ENCODE measurements around the gene DACT2. TPM values are rescaled to one million over a fixed set of nuclear protein-coding genes. Genes with fewer than 3 reads are reported as not detected.

DACT2 gene
- total RNA-seq, 1 experiment from 2014 or later, result 4.9 TPM

DNA sequence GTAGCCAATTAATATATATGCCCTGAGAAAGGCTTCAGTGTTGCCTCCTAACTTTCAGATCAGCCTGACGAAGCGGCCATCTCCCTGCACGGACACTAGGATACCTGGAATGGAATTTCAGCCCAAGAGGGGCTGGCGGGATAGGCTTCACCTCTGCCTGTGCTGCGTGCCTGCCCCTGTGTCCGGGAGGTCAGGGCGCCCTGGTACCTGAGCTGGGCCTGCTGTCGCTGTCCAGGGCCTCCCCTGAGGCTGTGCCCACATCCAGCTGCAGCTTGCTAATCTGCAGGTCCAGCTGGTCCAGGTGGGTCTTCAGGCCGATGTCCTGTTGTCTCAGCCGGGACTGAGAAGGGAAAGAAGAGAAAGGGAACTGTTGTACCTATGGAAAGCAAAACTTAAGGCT, 8.6 kb downstream of the DACT2 start:
- H3K27me3 Mint-ChIP-seq (ENCODE audit: low read depth), result peaks cover 4% of the 10 kb centered on the region; the same call in 1 of the 2 replicates
- ATAC-seq, result no peak
- H3K4me1 Mint-ChIP-seq, result peaks cover 39% of the 10 kb centered on the region
- H3K27ac Mint-ChIP-seq, result no peak overlapping the region
- ChIA-PET POLR2A (no interaction called here), CTCF (no interaction called here)
- no peak overlapping the region for H3K4me3 Mint-ChIP-seq
- H3K9me3 Mint-ChIP-seq, result no peaks in the 10 kb centered on the region
- H3K36me3 Mint-ChIP-seq, result no peaks in the 10 kb centered on the region
- TF ChIP-seq, protein P1, sequence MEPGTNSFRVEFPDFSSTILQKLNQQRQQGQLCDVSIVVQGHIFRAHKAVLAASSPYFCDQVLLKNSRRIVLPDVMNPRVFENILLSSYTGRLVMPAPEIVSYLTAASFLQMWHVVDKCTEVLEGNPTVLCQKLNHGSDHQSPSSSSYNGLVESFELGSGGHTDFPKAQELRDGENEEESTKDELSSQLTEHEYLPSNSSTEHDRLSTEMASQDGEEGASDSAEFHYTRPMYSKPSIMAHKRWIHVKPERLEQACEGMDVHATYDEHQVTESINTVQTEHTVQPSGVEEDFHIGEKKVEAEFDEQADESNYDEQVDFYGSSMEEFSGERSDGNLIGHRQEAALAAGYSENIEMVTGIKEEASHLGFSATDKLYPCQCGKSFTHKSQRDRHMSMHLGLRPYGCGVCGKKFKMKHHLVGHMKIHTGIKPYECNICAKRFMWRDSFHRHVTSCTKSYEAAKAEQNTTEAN (CRISPR knock-in tag; IDR thresholded peaks at IDR 0.05), result no peak
- TF ChIP-seq CREB1 (CRISPR knock-in tag; IDR thresholded peaks at IDR 0.05) (no peak), CBFB (CRISPR knock-in tag; IDR thresholded peaks at IDR 0.05; ENCODE audit: low read depth) (no peak)
- TF ChIP-seq, protein P2, sequence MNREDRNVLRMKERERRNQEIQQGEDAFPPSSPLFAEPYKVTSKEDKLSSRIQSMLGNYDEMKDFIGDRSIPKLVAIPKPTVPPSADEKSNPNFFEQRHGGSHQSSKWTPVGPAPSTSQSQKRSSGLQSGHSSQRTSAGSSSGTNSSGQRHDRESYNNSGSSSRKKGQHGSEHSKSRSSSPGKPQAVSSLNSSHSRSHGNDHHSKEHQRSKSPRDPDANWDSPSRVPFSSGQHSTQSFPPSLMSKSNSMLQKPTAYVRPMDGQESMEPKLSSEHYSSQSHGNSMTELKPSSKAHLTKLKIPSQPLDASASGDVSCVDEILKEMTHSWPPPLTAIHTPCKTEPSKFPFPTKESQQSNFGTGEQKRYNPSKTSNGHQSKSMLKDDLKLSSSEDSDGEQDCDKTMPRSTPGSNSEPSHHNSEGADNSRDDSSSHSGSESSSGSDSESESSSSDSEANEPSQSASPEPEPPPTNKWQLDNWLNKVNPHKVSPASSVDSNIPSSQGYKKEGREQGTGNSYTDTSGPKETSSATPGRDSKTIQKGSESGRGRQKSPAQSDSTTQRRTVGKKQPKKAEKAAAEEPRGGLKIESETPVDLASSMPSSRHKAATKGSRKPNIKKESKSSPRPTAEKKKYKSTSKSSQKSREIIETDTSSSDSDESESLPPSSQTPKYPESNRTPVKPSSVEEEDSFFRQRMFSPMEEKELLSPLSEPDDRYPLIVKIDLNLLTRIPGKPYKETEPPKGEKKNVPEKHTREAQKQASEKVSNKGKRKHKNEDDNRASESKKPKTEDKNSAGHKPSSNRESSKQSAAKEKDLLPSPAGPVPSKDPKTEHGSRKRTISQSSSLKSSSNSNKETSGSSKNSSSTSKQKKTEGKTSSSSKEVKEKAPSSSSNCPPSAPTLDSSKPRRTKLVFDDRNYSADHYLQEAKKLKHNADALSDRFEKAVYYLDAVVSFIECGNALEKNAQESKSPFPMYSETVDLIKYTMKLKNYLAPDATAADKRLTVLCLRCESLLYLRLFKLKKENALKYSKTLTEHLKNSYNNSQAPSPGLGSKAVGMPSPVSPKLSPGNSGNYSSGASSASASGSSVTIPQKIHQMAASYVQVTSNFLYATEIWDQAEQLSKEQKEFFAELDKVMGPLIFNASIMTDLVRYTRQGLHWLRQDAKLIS (CRISPR knock-in tag; IDR thresholded peaks at IDR 0.05; ENCODE audit: borderline replicate concordance), result no peak
- no peak for DNase-seq (ENCODE audit: low spot score)

DNA sequence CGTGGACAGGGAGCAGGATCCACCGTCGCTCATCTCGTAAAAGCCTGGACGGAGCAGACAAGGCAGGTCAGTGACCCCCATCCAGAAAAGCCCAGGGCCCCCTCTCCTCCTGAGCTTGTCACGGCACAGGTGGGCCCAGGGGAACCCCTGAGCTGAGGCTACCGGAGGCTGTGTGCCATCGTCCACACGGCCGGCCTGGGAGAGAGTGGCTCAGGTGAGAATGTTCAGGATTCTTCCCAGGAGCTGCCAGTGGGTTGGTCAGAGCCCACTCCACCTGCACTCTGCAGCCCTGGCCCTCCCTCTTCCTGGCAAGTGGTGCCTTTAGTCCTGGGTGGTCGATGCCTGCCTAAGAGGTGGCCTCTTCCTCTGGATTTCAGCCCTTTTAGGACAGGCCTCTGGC, 9.2 kb downstream of the DACT2 start:
- Mint-ChIP-seq H3K4me1 (peaks cover 37% of the 10 kb centered on the region), H3K27ac (no peak overlapping the region; the same call in 1 of the 2 replicates), H3K9me3 (no peaks in the 10 kb centered on the region), H3K27me3 (ENCODE audit: low read depth) (0 out of 2 replicates have a peak, but pooled peaks cover under 1% of the 10 kb centered on the region), H3K36me3 (no peaks in the 10 kb centered on the region), H3K4me3 (no peak overlapping the region)
- no peak for ATAC-seq
- ChIA-PET POLR2A (no interaction called here), CTCF (no interaction called here)
- DNase-seq (ENCODE audit: low spot score), result no peak
- TF ChIP-seq NR1H2 (CRISPR knock-in tag; IDR thresholded peaks at IDR 0.05) (no peak), EMX1 (CRISPR knock-in tag; IDR thresholded peaks at IDR 0.05) (no peak), ETV6 (CRISPR knock-in tag; IDR thresholded peaks at IDR 0.05) (no peak), ZNF423 (CRISPR knock-in tag; IDR thresholded peaks at IDR 0.05) (no peak), PRRX2 (CRISPR knock-in tag; IDR thresholded peaks at IDR 0.05) (no peak), ESRRA (CRISPR knock-in tag; IDR thresholded peaks at IDR 0.05; ENCODE audit: borderline replicate concordance) (no peak)
- TF ChIP-seq, protein P3, sequence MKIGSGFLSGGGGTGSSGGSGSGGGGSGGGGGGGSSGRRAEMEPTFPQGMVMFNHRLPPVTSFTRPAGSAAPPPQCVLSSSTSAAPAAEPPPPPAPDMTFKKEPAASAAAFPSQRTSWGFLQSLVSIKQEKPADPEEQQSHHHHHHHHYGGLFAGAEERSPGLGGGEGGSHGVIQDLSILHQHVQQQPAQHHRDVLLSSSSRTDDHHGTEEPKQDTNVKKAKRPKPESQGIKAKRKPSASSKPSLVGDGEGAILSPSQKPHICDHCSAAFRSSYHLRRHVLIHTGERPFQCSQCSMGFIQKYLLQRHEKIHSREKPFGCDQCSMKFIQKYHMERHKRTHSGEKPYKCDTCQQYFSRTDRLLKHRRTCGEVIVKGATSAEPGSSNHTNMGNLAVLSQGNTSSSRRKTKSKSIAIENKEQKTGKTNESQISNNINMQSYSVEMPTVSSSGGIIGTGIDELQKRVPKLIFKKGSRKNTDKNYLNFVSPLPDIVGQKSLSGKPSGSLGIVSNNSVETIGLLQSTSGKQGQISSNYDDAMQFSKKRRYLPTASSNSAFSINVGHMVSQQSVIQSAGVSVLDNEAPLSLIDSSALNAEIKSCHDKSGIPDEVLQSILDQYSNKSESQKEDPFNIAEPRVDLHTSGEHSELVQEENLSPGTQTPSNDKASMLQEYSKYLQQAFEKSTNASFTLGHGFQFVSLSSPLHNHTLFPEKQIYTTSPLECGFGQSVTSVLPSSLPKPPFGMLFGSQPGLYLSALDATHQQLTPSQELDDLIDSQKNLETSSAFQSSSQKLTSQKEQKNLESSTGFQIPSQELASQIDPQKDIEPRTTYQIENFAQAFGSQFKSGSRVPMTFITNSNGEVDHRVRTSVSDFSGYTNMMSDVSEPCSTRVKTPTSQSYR (CRISPR knock-in tag; IDR thresholded peaks at IDR 0.05), result no peak
- TF ChIP-seq, protein P4, sequence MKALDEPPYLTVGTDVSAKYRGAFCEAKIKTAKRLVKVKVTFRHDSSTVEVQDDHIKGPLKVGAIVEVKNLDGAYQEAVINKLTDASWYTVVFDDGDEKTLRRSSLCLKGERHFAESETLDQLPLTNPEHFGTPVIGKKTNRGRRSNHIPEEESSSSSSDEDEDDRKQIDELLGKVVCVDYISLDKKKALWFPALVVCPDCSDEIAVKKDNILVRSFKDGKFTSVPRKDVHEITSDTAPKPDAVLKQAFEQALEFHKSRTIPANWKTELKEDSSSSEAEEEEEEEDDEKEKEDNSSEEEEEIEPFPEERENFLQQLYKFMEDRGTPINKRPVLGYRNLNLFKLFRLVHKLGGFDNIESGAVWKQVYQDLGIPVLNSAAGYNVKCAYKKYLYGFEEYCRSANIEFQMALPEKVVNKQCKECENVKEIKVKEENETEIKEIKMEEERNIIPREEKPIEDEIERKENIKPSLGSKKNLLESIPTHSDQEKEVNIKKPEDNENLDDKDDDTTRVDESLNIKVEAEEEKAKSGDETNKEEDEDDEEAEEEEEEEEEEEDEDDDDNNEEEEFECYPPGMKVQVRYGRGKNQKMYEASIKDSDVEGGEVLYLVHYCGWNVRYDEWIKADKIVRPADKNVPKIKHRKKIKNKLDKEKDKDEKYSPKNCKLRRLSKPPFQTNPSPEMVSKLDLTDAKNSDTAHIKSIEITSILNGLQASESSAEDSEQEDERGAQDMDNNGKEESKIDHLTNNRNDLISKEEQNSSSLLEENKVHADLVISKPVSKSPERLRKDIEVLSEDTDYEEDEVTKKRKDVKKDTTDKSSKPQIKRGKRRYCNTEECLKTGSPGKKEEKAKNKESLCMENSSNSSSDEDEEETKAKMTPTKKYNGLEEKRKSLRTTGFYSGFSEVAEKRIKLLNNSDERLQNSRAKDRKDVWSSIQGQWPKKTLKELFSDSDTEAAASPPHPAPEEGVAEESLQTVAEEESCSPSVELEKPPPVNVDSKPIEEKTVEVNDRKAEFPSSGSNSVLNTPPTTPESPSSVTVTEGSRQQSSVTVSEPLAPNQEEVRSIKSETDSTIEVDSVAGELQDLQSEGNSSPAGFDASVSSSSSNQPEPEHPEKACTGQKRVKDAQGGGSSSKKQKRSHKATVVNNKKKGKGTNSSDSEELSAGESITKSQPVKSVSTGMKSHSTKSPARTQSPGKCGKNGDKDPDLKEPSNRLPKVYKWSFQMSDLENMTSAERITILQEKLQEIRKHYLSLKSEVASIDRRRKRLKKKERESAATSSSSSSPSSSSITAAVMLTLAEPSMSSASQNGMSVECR (CRISPR knock-in tag; IDR thresholded peaks at IDR 0.05; ENCODE audit: borderline replicate concordance), result no peak
- TF ChIP-seq, protein P2 (CRISPR knock-in tag; IDR thresholded peaks at IDR 0.05; ENCODE audit: borderline replicate concordance), result no peak
- TF ChIP-seq, protein P5, sequence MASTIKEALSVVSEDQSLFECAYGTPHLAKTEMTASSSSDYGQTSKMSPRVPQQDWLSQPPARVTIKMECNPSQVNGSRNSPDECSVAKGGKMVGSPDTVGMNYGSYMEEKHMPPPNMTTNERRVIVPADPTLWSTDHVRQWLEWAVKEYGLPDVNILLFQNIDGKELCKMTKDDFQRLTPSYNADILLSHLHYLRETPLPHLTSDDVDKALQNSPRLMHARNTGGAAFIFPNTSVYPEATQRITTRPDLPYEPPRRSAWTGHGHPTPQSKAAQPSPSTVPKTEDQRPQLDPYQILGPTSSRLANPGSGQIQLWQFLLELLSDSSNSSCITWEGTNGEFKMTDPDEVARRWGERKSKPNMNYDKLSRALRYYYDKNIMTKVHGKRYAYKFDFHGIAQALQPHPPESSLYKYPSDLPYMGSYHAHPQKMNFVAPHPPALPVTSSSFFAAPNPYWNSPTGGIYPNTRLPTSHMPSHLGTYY (CRISPR knock-in tag; IDR thresholded peaks at IDR 0.05), result no peak
- TF ChIP-seq, protein P6, sequence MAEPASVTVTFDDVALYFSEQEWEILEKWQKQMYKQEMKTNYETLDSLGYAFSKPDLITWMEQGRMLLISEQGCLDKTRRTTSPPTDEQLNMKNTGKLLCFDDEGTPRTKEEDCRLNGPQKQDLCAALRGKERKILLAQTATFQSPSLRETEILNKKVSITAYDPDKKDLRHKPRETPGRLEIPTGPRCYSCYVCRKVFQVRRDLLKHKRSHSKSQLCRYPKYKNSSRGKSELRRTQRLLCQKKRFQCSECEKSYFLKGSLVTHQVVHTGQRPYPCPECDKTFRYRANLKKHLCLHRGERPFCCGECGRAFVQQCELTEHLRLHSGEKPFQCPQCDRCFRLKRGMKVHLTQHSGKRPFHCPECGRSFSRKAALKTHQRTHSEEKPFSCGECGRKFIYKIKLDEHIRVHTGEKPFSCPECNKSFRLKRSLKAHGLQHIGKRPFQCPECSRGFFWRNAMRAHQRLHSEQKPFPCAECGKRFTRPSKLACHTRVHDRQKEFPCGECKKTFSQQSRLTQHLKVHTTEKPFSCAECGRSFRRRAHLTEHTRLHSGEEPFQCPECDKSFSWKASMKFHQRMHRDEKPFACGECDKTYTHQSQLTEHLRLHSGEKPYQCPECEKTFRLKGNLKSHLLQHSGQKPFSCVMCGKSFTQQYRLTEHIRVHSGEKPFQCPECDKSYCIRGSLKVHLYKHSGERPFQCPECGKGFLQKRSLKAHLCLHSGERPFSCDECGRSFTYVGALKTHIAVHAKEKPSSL (CRISPR knock-in tag; conservative IDR thresholded peaks at IDR 0.05), result no peak
